ENCODE results near the gene FILIP1.

Gene FILIP1

DNA sequence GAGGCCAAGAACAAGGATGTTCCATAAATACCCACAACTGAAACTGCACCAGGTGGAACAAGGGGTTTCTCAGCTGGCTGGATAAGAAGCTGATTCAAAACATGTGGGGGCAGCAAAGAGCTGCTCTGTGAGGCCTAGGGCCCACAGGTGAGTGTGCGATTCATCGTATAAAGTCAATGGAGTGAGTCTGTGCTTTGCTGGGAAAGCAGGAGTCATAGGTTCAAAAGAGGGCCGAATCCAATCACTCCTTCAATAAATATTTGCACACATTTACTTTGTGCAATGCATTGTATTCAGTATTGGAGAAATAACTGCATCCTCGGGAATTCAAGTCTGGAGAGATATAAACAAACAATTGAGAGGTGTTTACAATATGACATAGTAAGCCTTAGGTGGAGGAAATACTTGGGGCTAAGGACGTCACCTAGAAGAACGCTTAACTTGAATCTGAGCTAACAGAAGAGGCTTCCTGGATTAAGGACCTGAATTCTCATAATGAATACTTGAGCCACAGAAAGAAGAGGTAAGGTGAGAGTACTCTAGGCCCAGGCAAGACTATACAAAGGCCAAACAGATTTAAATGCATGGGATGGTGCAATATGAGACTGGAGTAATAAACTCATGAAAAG is 125.3 kb downstream of the FILIP1 start:
- Histone ChIP-seq H3K4me3 (no peak overlapping the region), H3K9me3 (no peaks in the 10 kb centered on the region), H3K36me3 (replicated peaks) (no peaks in the 10 kb centered on the region), H3K27me3 (ENCODE audit: low read depth) (no peaks in the 10 kb centered on the region), H3K4me1 (peaks cover 3% of the 10 kb centered on the region; the same call in 1 of the 2 replicates)
- peak; percentile 41 to 71 for DNase-seq (ENCODE audit: low spot score in 2 of 2)
- in situ Hi-C loops (cut with MboI; ENCODE audit: low sequenced_read_pairs), result no loop called here

DNA sequence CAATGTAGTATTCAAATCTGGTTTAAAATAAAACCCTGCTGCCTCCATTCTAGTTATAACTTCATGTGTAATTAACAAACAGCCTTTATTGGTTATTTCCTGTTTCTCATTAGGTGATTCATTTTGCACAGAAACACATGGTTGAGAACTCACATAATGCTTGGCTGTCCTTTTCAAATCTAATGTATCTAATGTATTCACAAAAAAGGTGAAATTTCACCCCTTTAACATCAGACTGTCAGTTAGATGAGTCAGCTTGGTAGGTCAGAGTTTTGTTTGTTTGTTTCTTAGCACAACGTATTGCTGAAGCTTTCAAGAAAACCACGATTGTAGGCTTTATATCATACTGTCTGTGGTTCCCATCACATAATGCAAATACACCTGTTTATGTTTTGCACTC is 130.3 kb downstream of the FILIP1 start:
- Histone ChIP-seq H3K36me3 (replicated peaks) (no peaks in the 10 kb centered on the region), H3K9me3 (no peaks in the 10 kb centered on the region), H3K4me3 (no peak overlapping the region), H3K27me3 (ENCODE audit: low read depth) (no peaks in the 10 kb centered on the region), H3K4me1 (0 out of 2 replicates have a peak, but pooled peaks cover under 1% of the 10 kb centered on the region)
- in situ Hi-C loops (cut with MboI; ENCODE audit: low sequenced_read_pairs), result no loop called here
- no peak for DNase-seq (ENCODE audit: low spot score in 2 of 2)

DNA sequence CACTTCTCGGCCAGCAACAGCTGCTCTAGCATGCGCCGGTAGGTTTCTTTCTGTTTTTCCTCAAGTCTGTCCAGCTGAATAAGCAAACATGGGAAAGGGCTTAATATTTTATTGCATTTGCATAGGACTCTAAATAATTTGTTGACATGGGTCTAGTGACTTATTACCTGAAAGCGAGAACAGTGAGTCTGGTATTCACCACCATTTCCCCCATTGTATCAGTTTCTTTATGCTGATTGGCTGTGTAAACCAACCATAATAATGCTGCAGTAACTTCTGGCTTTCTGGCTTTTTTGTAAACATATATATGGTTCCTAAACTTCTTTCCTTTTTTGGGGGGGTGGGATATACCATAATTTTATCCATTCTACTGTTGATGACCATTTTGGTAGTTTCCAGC is 140.0 kb downstream of the FILIP1 start:
- in situ Hi-C loops (cut with MboI; ENCODE audit: low sequenced_read_pairs), result no loop called here
- DNase-seq (ENCODE audit: low spot score in 2 of 2), result no peak
- Histone ChIP-seq H3K36me3 (replicated peaks) (no peaks in the 10 kb centered on the region), H3K4me3 (no peak overlapping the region), H3K4me1 (peaks cover 9% of the 10 kb centered on the region), H3K27me3 (ENCODE audit: low read depth) (no peaks in the 10 kb centered on the region), H3K9me3 (no peaks in the 10 kb centered on the region)

DNA sequence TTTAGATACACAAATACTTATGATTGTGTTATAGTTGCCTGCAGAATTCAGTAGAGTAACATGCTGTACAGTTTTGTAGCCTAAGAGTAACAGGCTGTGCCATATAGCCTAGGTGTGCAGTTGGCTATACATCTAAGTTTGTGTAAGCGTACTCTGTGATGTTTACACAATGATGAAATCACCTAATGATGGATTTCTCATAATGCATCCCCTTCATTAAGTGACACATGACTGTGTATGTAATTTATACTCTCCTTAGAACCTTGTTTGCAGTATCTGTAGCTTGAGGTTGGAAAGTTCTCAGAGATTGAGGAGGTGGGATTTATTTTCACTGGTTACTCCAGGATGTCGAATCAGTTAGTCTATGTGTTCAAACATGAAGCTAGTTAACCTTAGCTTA is 142.0 kb downstream of the FILIP1 start:
- Histone ChIP-seq H3K4me1 (peaks cover 12% of the 10 kb centered on the region), H3K9me3 (no peaks in the 10 kb centered on the region), H3K4me3 (no peak overlapping the region), H3K27me3 (ENCODE audit: low read depth) (no peaks in the 10 kb centered on the region), H3K36me3 (replicated peaks) (no peaks in the 10 kb centered on the region)
- in situ Hi-C loops (cut with MboI; ENCODE audit: low sequenced_read_pairs), result no loop called here
- no peak for DNase-seq (ENCODE audit: low spot score in 2 of 2)

DNA sequence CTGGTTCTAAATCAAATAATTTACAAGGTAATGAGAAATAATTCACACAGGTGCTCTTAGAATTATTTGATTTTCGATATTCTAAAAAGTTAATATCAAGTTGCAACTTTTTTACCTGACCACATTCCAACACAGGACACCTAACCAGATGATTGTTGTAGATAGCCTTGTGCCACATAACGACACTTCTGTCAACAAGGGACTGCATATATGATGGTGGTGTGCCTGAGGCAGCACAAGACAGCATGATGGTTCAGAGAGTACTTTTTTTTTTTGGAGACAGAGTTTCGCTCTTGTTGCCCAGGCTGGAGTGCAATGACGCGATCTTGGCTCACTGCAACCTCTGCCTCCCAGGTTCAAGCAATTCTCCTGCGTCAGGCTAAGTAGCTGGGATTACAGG is 142.8 kb downstream of the FILIP1 start:
- DNase-seq (ENCODE audit: low spot score in 2 of 2), result no peak
- H3K4me1 ChIP-seq, result peaks cover 13% of the 10 kb centered on the region
- in situ Hi-C loops (cut with MboI; ENCODE audit: low sequenced_read_pairs), result no loop called here
- no peaks in the 10 kb centered on the region for H3K36me3 ChIP-seq (replicated peaks)
- H3K9me3 ChIP-seq, result no peaks in the 10 kb centered on the region
- no peak overlapping the region for H3K4me3 ChIP-seq
- no peaks in the 10 kb centered on the region for H3K27me3 ChIP-seq (ENCODE audit: low read depth)

DNA sequence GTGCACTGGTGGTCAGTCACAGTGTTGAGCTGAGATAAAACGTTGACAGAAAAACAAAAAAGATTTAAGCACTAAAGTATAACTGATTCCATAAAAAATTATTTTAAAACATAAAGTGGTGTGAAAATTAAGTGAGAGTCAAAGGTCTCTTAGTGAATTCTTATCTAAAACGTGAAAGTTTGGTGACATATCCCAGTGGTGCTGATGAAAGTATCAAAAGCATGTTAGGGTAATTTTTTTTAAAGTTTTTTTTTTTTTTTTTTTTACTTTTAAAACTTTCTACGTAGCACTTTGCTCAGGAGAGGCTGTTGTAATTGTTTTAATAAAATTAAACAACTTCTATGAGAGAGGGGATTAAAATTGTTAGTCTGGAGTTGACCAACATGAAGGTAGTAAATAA is 143.4 kb downstream of the FILIP1 start:
- H3K4me3 ChIP-seq, result no peak overlapping the region
- in situ Hi-C loops (cut with MboI; ENCODE audit: low sequenced_read_pairs), result no loop called here
- DNase-seq (ENCODE audit: low spot score in 2 of 2), result no peak

DNA sequence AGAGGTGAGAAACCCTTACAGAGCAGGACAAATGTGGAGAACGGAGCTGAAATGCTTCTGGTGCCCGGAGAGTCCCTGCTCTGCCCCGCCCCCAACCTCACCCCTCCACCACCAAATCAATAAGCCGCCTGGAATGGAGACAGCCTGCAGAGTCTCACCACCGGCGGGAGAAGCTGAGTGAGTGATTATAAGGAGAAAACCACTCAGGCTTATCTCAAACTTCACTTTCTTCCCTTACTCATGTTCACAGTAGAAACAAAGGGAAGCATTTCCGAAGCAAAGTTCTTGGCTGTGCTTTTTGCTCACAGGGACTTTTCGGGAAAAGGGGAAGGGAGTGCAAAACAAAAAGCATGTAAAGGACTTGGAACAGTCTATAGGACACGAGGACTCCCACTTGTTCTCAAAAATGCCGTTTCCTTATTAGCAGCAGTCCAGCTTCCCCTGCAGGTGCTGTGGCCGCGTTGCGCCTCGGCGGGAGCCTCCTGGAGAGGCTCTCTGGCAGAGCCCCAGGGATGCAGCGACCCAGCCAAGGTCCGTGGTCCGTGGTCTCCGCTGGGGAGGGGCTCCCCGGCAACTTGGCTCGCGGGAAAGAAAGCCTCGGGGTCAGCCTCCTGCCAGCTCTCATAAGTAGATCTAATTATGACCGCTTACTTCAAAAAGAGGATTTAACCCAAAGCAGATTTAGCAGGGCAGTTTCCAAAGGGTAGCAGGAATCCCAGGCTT is 144.2 kb downstream of the FILIP1 start:
- in situ Hi-C loops (cut with MboI; ENCODE audit: low sequenced_read_pairs), result no loop called here
- peak; percentile 79 to 85 for DNase-seq (ENCODE audit: low spot score in 2 of 2)
- Histone ChIP-seq H3K9me3 (no peaks in the 10 kb centered on the region), H3K27me3 (ENCODE audit: low read depth) (no peaks in the 10 kb centered on the region), H3K4me1 (peaks cover 18% of the 10 kb centered on the region), H3K36me3 (replicated peaks) (no peaks in the 10 kb centered on the region), H3K4me3 (peak overlapping the region; percentile 21)

More for the DNA sequence above, 143.4 kb downstream of the FILIP1 start:
- Histone ChIP-seq H3K27me3 (ENCODE audit: low read depth) (no peaks in the 10 kb centered on the region), H3K36me3 (replicated peaks) (no peaks in the 10 kb centered on the region), H3K4me1 (peaks cover 18% of the 10 kb centered on the region), H3K9me3 (no peaks in the 10 kb centered on the region)

DNA sequence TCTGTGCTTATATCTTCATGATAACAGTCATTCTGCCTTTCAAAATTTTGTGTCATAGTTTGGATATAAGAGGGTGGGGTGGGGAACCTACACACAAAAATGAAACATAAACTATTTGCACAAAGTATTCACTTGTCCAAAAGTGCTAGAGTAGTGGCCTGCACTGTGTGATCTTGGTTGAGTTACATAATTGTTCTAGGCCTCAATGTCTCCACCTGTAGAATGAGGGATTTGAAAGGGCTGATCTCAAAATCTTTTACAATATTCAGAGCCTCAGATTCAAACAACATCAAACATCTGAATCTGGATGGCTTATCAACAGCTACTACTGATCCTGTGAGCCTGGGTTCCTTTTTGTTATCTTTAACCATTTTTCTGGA is 144.7 kb downstream of the FILIP1 start:
- DNase-seq (ENCODE audit: low spot score in 2 of 2), result no peak
- in situ Hi-C loops (cut with MboI; ENCODE audit: low sequenced_read_pairs), result no loop called here
- no peak overlapping the region for H3K4me3 ChIP-seq
- no peaks in the 10 kb centered on the region for H3K27me3 ChIP-seq (ENCODE audit: low read depth)
- peaks cover 18% of the 10 kb centered on the region for H3K4me1 ChIP-seq
- H3K36me3 ChIP-seq (replicated peaks), result no peaks in the 10 kb centered on the region
- no peaks in the 10 kb centered on the region for H3K9me3 ChIP-seq

DNA sequence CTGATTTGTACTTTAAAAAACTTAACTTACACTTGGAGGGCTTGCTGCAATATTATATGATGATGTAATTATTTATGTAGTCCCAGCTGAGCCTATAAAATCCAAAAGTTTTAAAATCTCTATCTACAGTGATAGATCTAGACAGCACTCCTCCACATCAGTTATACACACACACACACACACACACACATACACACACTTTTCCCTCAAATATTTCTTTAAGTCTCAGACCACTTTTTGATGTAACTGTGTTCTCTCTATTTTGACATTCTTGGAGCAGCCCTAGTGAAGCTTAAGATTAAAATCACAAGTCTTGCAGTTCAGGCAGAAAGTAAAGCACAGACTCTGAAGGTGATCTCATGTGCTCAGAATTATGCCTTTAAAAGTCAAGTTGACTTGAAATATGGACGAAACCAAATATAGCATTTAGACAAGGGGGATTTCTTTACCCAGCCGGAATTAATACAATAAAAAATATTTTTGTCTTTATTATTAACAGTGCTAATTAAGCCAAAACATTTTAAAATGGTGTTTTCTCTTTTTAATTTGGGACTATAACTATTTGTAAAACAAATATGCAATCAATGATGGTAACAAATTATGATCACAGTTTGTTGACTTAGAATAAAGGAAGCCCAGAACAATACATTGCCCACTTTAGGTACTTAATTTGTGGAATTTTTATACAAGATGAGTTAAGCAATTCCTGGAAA is 145.5 kb downstream of the FILIP1 start:
- in situ Hi-C loops (cut with MboI; ENCODE audit: low sequenced_read_pairs), result no loop called here
- DNase-seq (ENCODE audit: low spot score in 2 of 2), result no peak

DNA sequence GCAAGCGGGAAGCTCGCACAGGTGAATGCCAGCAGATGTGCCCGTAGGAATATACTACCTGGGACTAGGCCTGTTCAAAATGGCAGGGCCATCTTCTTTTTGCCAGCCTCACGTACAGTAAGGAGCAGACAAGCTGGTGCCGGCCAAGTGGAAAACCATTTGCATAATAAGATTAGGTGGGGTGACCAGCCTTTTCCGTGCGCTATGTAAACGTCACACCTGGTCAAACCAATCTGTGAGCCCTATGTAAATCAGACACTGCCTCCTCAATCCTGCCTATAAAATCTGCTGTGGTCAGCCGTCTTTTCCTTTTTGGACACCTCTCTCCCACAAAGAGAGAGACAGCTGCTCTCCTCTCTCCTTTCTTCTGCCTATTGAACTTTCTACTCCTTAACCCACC is 148.2 kb downstream of the FILIP1 start:
- Histone ChIP-seq H3K4me3 (no peak overlapping the region), H3K4me1 (peaks cover 18% of the 10 kb centered on the region), H3K9me3 (no peaks in the 10 kb centered on the region), H3K27me3 (ENCODE audit: low read depth) (no peaks in the 10 kb centered on the region), H3K36me3 (replicated peaks) (no peaks in the 10 kb centered on the region)
- in situ Hi-C loops (cut with MboI; ENCODE audit: low sequenced_read_pairs), result no loop called here
- DNase-seq (ENCODE audit: low spot score in 2 of 2), result peak in 1 of 2 experiments; percentile 53

More for the DNA sequence above, 145.5 kb downstream of the FILIP1 start:
- Histone ChIP-seq H3K9me3 (no peaks in the 10 kb centered on the region), H3K4me3 (no peak overlapping the region), H3K27me3 (ENCODE audit: low read depth) (no peaks in the 10 kb centered on the region), H3K4me1 (peaks cover 18% of the 10 kb centered on the region), H3K36me3 (replicated peaks) (no peaks in the 10 kb centered on the region)

DNA sequence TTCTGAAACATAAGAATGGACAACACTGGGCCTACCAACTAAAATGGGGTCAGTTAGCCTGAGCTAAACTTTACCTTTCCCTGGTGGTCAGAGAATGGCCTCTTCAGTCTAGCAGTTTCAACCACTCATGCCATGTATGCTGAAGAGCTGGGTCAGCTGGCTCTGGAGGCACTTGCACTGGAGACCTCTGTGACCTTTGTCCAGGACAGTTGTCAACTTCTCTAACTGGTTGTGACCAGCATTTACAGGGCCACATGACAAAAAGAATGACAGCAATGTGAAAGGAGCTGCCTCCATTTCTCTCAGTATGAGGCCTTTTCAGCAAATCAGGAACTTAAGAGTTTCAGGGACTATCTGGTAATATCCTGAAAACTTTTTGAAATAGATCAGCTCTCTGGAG is 149.1 kb downstream of the FILIP1 start:
- in situ Hi-C loops (cut with MboI; ENCODE audit: low sequenced_read_pairs), result no loop called here
- no peaks in the 10 kb centered on the region for H3K9me3 ChIP-seq

DNA sequence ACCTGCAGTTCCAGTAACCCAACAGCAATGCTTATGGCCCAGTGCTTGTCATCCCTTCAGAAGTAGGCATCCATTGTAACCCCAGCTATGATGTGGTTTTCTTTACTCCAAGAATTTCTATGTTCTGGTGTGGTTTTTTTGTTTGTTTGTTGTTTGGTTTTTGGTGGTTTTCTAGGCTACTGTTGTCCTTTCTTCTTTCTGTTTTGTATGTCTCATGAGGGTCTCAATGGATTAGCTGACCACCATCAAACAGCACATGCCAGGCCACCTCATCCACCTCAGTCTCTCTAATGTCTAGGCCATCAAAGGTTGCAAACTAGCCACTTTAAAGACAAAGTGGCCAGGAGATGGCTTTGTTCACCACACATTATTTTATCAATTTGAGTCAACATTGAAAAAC is 149.6 kb downstream of the FILIP1 start:
- no peak for DNase-seq (ENCODE audit: low spot score in 2 of 2)
- H3K36me3 ChIP-seq (replicated peaks), result no peaks in the 10 kb centered on the region
- peaks cover 13% of the 10 kb centered on the region for H3K4me1 ChIP-seq
- H3K9me3 ChIP-seq, result no peaks in the 10 kb centered on the region
- no peaks in the 10 kb centered on the region for H3K27me3 ChIP-seq (ENCODE audit: low read depth)
- no peak overlapping the region for H3K4me3 ChIP-seq
- in situ Hi-C loops (cut with MboI; ENCODE audit: low sequenced_read_pairs), result no loop called here

More for the DNA sequence above, 149.1 kb downstream of the FILIP1 start:
- DNase-seq (ENCODE audit: low spot score in 2 of 2), result no peak
- no peaks in the 10 kb centered on the region for H3K36me3 ChIP-seq (replicated peaks)
- H3K4me3 ChIP-seq, result no peak overlapping the region
- no peaks in the 10 kb centered on the region for H3K27me3 ChIP-seq (ENCODE audit: low read depth)
- peaks cover 16% of the 10 kb centered on the region for H3K4me1 ChIP-seq

DNA sequence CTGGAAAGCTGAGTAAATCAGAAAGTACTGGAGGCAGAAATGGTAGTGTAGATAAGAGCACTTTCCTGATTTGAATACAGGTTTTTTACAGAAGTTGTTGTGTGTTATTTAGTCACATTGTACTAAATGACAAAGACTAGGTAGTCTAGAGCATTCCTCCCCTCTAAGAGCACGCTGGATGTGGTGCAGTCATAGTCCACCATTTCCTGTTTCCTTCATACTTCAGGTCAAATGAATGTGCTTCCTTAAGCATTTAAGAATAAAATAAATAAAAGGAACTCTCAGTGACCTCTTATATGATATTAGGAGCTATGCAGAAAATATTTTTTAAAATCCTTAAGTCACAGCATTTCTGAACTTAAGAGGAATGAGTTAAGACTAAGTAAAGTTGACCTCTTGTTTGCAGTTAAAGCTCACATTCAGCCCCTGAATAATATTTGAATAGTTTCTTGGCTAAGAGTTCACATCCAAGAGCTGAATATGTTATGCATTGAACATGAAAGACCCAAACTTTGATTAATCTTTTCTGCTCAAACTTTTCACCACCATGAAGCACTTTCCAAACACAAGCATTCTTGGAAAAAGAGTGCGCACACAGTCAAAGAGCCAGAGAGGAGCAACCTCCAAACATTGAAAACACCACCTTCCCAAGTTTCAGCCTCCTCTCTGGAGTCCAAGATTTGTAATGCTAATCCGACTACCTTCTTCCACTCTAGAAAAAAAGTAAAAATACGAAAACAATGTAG is 155.6 kb downstream of the FILIP1 start:
- DNase-seq (ENCODE audit: low spot score in 2 of 2), result no peak
- Histone ChIP-seq H3K9me3 (no peaks in the 10 kb centered on the region), H3K27me3 (ENCODE audit: low read depth) (no peaks in the 10 kb centered on the region), H3K4me3 (no peak overlapping the region), H3K4me1 (peaks cover 26% of the 10 kb centered on the region), H3K36me3 (replicated peaks) (no peaks in the 10 kb centered on the region)
- in situ Hi-C loops (cut with MboI; ENCODE audit: low sequenced_read_pairs), result no loop called here

All from HAP-1 (cell line).